ENCODE data around the gene RTN4. TPM values are rescaled to one million over a fixed set of nuclear protein-coding genes. Genes with fewer than 3 reads are reported as not detected.

Gene RTN4
- total RNA-seq, 1 experiment from 2014 or later, result 391 TPM

- no peak for DNase-seq (ENCODE audit: unreplicated experiment)
- no TSS peak for BruUV-seq (replicated peaks)
- intact Hi-C loops (cut with micrococcal nuclease), result no loop called here
- Mint-ChIP-seq H3K4me1 (ENCODE audit: insufficient read depth, unreplicated experiment) (peaks cover 55% of the 10 kb centered on the region), H3K9me3 (ENCODE audit: unreplicated experiment) (no peaks in the 10 kb centered on the region), H3K27ac (ENCODE audit: low read depth, unreplicated experiment) (peak overlapping the region; percentile 46), H3K36me3 (ENCODE audit: insufficient read depth, unreplicated experiment) (no peaks in the 10 kb centered on the region), H3K4me3 (ENCODE audit: unreplicated experiment) (no peak overlapping the region), H3K27me3 (ENCODE audit: insufficient read depth, unreplicated experiment) (no peaks in the 10 kb centered on the region)
- TF ChIP-seq CTCF (IDR thresholded peaks at IDR 0.05; ENCODE audit: unreplicated experiment), result no peak
- ChIA-PET CTCF (interaction anchor here (0.6 to 2.9 kb wide), 5 partner anchors 9 to 165 kb away, joined by 3 to 10 read pairs (median 3); no protein-coding TSS in a partner anchor), POLR2A (interaction anchor here (0.6 to 2.9 kb wide), 5 partner anchors 9 to 78 kb away, joined by 3 to 18 read pairs (median 4); no protein-coding TSS in a partner anchor)
Measured at GRCh38 chr2:55003706-55004639, 46.3 kb downstream of the RTN4 start.

- no peak for DNase-seq (ENCODE audit: unreplicated experiment)
- ChIA-PET CTCF (interaction anchor here (1.2 to 2.9 kb wide), 2 partner anchors 11 to 175 kb away, joined by 3 to 10 read pairs; no protein-coding TSS in a partner anchor), POLR2A (interaction anchor here (1.1 to 2.9 kb wide), 5 partner anchors 9 to 97 kb away, joined by 3 to 18 read pairs (median 4); partner anchors contain the start of gene RTN4)
- H3K4me1 Mint-ChIP-seq (ENCODE audit: insufficient read depth, unreplicated experiment), result peaks cover 62% of the 10 kb centered on the region
- TF ChIP-seq CTCF (IDR thresholded peaks at IDR 0.05; ENCODE audit: unreplicated experiment), result no peak
- no TSS peak for BruUV-seq (replicated peaks)
- H3K27me3 Mint-ChIP-seq (ENCODE audit: insufficient read depth, unreplicated experiment), result no peaks in the 10 kb centered on the region
- no peaks in the 10 kb centered on the region for H3K9me3 Mint-ChIP-seq (ENCODE audit: unreplicated experiment)
- H3K4me3 Mint-ChIP-seq (ENCODE audit: unreplicated experiment), result no peak overlapping the region
- H3K27ac Mint-ChIP-seq (ENCODE audit: low read depth, unreplicated experiment), result no peak overlapping the region
- no peaks in the 10 kb centered on the region for H3K36me3 Mint-ChIP-seq (ENCODE audit: insufficient read depth, unreplicated experiment)
- intact Hi-C loops (cut with micrococcal nuclease), result no loop called here
Measured at GRCh38 chr2:55001716-55002115, 48.5 kb downstream of the RTN4 start.

GRCh38 chr2:55000341-55000740 lies 49.9 kb downstream of the RTN4 start:
- Mint-ChIP-seq H3K4me1 (ENCODE audit: insufficient read depth, unreplicated experiment) (peaks cover 51% of the 10 kb centered on the region), H3K4me3 (ENCODE audit: unreplicated experiment) (peak overlapping the region; percentile 62), H3K9me3 (ENCODE audit: unreplicated experiment) (no peaks in the 10 kb centered on the region), H3K36me3 (ENCODE audit: insufficient read depth, unreplicated experiment) (peaks cover 7% of the 10 kb centered on the region), H3K27me3 (ENCODE audit: insufficient read depth, unreplicated experiment) (no peaks in the 10 kb centered on the region), H3K27ac (ENCODE audit: low read depth, unreplicated experiment) (peak overlapping the region; percentile 85)
- ChIA-PET POLR2A (interaction anchor here (0.7 to 2.4 kb wide), 9 partner anchors 9 to 334 kb away, joined by 3 to 58 read pairs (median 8); partner anchors contain the start of gene RTN4), CTCF (interaction anchor here (1.0 to 1.8 kb wide), 4 partner anchors 14 to 100 kb away, joined by 3 to 7 read pairs (median 5); no protein-coding TSS in a partner anchor)
- intact Hi-C loops (cut with micrococcal nuclease), result no loop called here
- no peak for TF ChIP-seq CTCF (IDR thresholded peaks at IDR 0.05; ENCODE audit: unreplicated experiment)
- BruUV-seq (replicated peaks), result no TSS peak
- no peak for DNase-seq (ENCODE audit: unreplicated experiment)

- CTCF ChIA-PET, result interaction anchor here (0.6 to 1.8 kb wide), 6 partner anchors 13 to 273 kb away, joined by 3 to 7 read pairs (median 4); no protein-coding TSS in a partner anchor
Measured at GRCh38 chr2:54999182-54999581, 51.1 kb downstream of the RTN4 start.

More at GRCh38 chr2:54999182-54999581, 51.1 kb downstream of the RTN4 start:
- Mint-ChIP-seq H3K9me3 (ENCODE audit: unreplicated experiment) (no peaks in the 10 kb centered on the region), H3K4me3 (ENCODE audit: unreplicated experiment) (peak overlapping the region; percentile 62), H3K27me3 (ENCODE audit: insufficient read depth, unreplicated experiment) (no peaks in the 10 kb centered on the region), H3K4me1 (ENCODE audit: insufficient read depth, unreplicated experiment) (peaks cover 49% of the 10 kb centered on the region), H3K36me3 (ENCODE audit: insufficient read depth, unreplicated experiment) (peaks cover 7% of the 10 kb centered on the region), H3K27ac (ENCODE audit: low read depth, unreplicated experiment) (peak overlapping the region; percentile 85)
- POLR2A ChIA-PET, result interaction anchor here (0.7 to 2.4 kb wide), 13 partner anchors 9 to 178 kb away, joined by 3 to 58 read pairs (median 7); partner anchors contain the start of gene RTN4
- DNase-seq (ENCODE audit: unreplicated experiment), result peak; percentile 68
- TF ChIP-seq CTCF (IDR thresholded peaks at IDR 0.05; ENCODE audit: unreplicated experiment), result no peak
- intact Hi-C loops (cut with micrococcal nuclease), result no loop called here
- no TSS peak for BruUV-seq (replicated peaks)

Measured in MCF 10A (cell line).